Right lobe of liver (tissue), 6 donors: ENCODE data around the gene ODR4. TPM values are rescaled to one million over a fixed set of nuclear protein-coding genes. Genes with fewer than 3 reads are reported as not detected.

Source experiments
- ATAC-seq, 4 donors: fragments of 200-7000 bp; cut with Tn5 transposase; one replicate each; pipeline ENCODE4 v1.9.1; 2020; ENCODE audit warnings: mild to moderate bottlenecking in 4 of 4, moderate library complexity in 4 of 4
- DNase-seq, 3 donors: peaks; one replicate each; pipeline ENCODE4 v3.0.0-alpha.2; 2020
- H3K27ac ChIP-seq, 3 donors: fragments of 200-600 bp; one replicate each; pipeline ENCODE4 v1.8.0; 2022
- H3K27me3 ChIP-seq, 2 donors: fragments of 200-600 bp; one replicate each; pipeline ENCODE4 v1.8.0; 2022
- H3K36me3 ChIP-seq, 4 donors: fragments of 200-600 bp; sonication (generic) in 1 of 4; one replicate each; pipeline versions ENCODE4 v1.5.1 to v1.8.0; 2017 to 2022; ENCODE audit warnings: control low read depth in 1 of 4
- H3K4me1 ChIP-seq, 4 donors: fragments of 200-600 bp; sonication (generic) in 1 of 4; one replicate each; pipeline versions ENCODE4 v1.5.1 to v1.8.0; 2017 to 2022; ENCODE audit warnings: control low read depth in 1 of 4
- H3K4me3 ChIP-seq, 3 donors: fragments of 200-600 bp; one replicate each; pipeline ENCODE4 v1.8.0; 2022
- H3K9me3 ChIP-seq, 4 donors: fragments of 200-600 bp; sonication (generic) in 1 of 4; one replicate each; pipeline versions ENCODE4 v1.5.1 to v1.8.0; 2017 to 2022; ENCODE audit warnings: control low read depth in 1 of 4
- POLR2A ChIP-seq: fragments of 450-650 bp; IDR thresholded peaks from one replicate; pipeline ENCODE4 v1.6.1; 2017; ENCODE audit warnings: antibody characterized with exemption, mild to moderate bottlenecking
- WGBS: methylation state at CpG from one replicate; pipeline ENCODE4 v1.1.6; 2018; ENCODE audit warnings: low coverage, low lambda C conversion rate; ENCODE audit not compliant: insufficient coverage; ENCODE audit errors: missing lambda C conversion rate; 5-methylcytosine and 5-hydroxymethylcytosine counted together
- intact Hi-C, 2 donors: fragments of 100-400 bp; cut with DNase I; formaldehyde crosslinking; loops; one replicate each; pipeline versions ENCODE4 v1.11.2 to v1.14.1; 2022
- total RNA-seq, 6 experiments: library from RNA; depleted of rRNA in 2 of 6; stranded (reverse); fragments of >200 nt in 2 of 6; fragmentation: NEBNext Ultra II Directional in 3 of 6; extraction: Animal tissue kit (Norgen Biotek cat#: 25700) in 3 of 6; gene quantifications; one replicate each; pipeline versions ENCODE4 v1.1.0 to v1.2.4, GENCODE V29; 2016 to 2023
- TF ChIP-seq, protein P1 (sequence below), 4 donors: fragments of 200-600 bp in 3 of 4; fragments of 450-650 bp in 1 of 4; IDR thresholded peaks; one replicate each; pipeline versions ENCODE4 v1.5.1 to v1.8.0; 2016 to 2022; ENCODE audit warnings: antibody characterized with exemption in 4 of 4, mild to moderate bottlenecking in 2 of 4
- donor health status: DM: no; HTN: yes; CAD: no.
- donor health status: DM: no; HTN: no; CAD: no.
- donor health status: DM: no; HTN: no; CAD: no.
- donor health status: DM: no; HTN: yes; CAD: no.
- donor health status: DM: no; HTN: yes; CAD: no.

The ODR4 gene
- total RNA-seq, 6 experiments from 2014 or later, result 13.0 to 16.7 (median 14.7) TPM

DNA sequence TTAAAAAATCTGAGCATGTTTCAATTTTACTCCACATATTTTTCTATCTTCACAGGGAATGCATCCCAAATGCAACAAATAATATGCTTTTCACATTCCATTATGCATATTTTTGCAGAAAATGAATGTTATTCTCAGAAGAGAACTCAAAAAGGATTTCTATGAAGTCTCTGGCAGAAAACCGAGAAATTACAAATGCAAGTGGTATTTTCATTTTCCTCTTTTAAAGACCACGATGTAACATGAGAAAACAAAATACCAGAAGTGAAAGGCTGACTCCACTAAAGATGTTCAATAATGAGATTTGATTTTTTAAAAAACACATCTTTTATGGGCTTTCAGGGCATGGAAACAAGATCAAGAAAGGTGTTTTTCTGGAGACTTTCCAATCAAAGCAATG, 90.3 kb downstream of the ODR4 start:
- ATAC-seq, result no peak

More for the DNA sequence above, 90.3 kb downstream of the ODR4 start:
- Histone ChIP-seq H3K9me3 (no peaks in the 10 kb centered on the region), H3K27ac (no peak overlapping the region), H3K4me3 (no peak overlapping the region), H3K27me3 (no peaks in the 10 kb centered on the region), H3K36me3 (no peaks in the 10 kb centered on the region), H3K4me1 (no peaks in the 10 kb centered on the region)
- DNase-seq, result no peak
- no peak for TF ChIP-seq POLR2A
- TF ChIP-seq, protein P1, sequence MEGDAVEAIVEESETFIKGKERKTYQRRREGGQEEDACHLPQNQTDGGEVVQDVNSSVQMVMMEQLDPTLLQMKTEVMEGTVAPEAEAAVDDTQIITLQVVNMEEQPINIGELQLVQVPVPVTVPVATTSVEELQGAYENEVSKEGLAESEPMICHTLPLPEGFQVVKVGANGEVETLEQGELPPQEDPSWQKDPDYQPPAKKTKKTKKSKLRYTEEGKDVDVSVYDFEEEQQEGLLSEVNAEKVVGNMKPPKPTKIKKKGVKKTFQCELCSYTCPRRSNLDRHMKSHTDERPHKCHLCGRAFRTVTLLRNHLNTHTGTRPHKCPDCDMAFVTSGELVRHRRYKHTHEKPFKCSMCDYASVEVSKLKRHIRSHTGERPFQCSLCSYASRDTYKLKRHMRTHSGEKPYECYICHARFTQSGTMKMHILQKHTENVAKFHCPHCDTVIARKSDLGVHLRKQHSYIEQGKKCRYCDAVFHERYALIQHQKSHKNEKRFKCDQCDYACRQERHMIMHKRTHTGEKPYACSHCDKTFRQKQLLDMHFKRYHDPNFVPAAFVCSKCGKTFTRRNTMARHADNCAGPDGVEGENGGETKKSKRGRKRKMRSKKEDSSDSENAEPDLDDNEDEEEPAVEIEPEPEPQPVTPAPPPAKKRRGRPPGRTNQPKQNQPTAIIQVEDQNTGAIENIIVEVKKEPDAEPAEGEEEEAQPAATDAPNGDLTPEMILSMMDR (IDR thresholded peaks at IDR 0.05), result no peak
- 71% methylated on average over 2 of the region's 2 CpGs for WGBS
- intact Hi-C loops, result no loop called here

Other genes with a start within 250 kb of the ODR4 start
- 100 to 1,000 TPM in 4 of 6 experiments, 10 to 100 TPM in 2; 70.5 to 137 (median 113) TPM for gene PRG4, start 79.6 kb upstream of the ODR4 start, total RNA-seq
- 10 to 100 TPM; 19.0 to 35.9 (median 31.8) TPM for gene TPR, start 585 bp upstream of the ODR4 start, total RNA-seq
- gene PDC, start 85.3 kb downstream of the ODR4 start, total RNA-seq, result not detected